CD14-positive monocyte (primary cell): ENCODE results near the gene CLDN19. TPM values are rescaled to one million over a fixed set of nuclear protein-coding genes. Genes with fewer than 3 reads are reported as not detected.
A peak's percentile ranks its signal among the peaks of the same experiment; 100 is the strongest.
"Not testable (repeated sequence)": the region's sequence is repeated elsewhere in the genome, so short reads cannot be mapped to it uniquely, and the experiment has no call there.

ENCODE experiments used
- DNase-seq, 3 donors: peaks; one replicate each; pipeline ENCODE4 v3.0.0-alpha.2; 2011 to 2022
- H2AFZ ChIP-seq: 2 replicates; pipeline ENCODE4 v1.6.0; 2012; ENCODE audit warnings: mild to moderate bottlenecking, low read depth, low read length, inconsistent platforms; ENCODE audit not compliant: insufficient read depth, poor library complexity, severe bottlenecking
- H3K27ac ChIP-seq, 2 donors: 1 replicate in 1 of 2; 2 replicates in 1 of 2; pipeline ENCODE4 v1.5.1; 2012 to 2013; ENCODE audit warnings: low read length in 2 of 2, control low read depth in 1 of 2, inconsistent platforms in 1 of 2, low read depth in 1 of 2, mild to moderate bottlenecking in 1 of 2
- H3K27me3 ChIP-seq, 2 donors: one replicate each; pipeline versions ENCODE4 v1.6.0 to v1.6.1; 2011 to 2013; ENCODE audit warnings: low read length in 2 of 2; ENCODE audit not compliant: control insufficient read depth in 2 of 2, insufficient read depth in 2 of 2
- H3K36me3 ChIP-seq, 2 donors: replicated peaks in 1 of 2; 1 replicate in 1 of 2; 2 replicates in 1 of 2; pipeline versions ENCODE4 v1.5.1 to v1.6.1; 2012 to 2013; ENCODE audit warnings: low read length in 2 of 2, control low read depth in 1 of 2, inconsistent platforms in 1 of 2, mild to moderate bottlenecking in 1 of 2; ENCODE audit not compliant: insufficient read depth in 2 of 2, control insufficient read depth in 1 of 2
- H3K4me1 ChIP-seq, 2 donors: 1 replicate in 1 of 2; 2 replicates in 1 of 2; pipeline versions ENCODE4 v1.5.1 to v1.6.1; 2012 to 2013; ENCODE audit warnings: low read length in 2 of 2, control low read depth in 1 of 2, inconsistent platforms in 1 of 2, mild to moderate bottlenecking in 1 of 2, moderate library complexity in 1 of 2; ENCODE audit not compliant: insufficient read depth in 2 of 2, control insufficient read depth in 1 of 2
- H3K4me2 ChIP-seq: replicated peaks from 2 replicates; pipeline ENCODE3; 2012; ENCODE audit warnings: low read length, moderate library complexity, mild to moderate bottlenecking; ENCODE audit not compliant: poor library complexity, severe bottlenecking; ENCODE audit errors: extremely low read depth
- H3K4me3 ChIP-seq, 3 experiments: fragments of 200-600 bp in 1 of 3; sonication (generic) in 1 of 3; replicated peaks in 1 of 3; 1 replicate in 2 of 3; 2 replicates in 1 of 3; pipeline ENCODE4 v1.5.1; 2011 to 2013; ENCODE audit warnings: low read length in 3 of 3, mild to moderate bottlenecking in 3 of 3, control low read depth in 2 of 3, low read depth in 2 of 3, inconsistent platforms in 1 of 3, moderate library complexity in 1 of 3
- H3K79me2 ChIP-seq: 2 replicates; pipeline ENCODE4 v1.6.0; 2012; ENCODE audit warnings: mild to moderate bottlenecking, control low read depth, inconsistent platforms, low read length, moderate library complexity; ENCODE audit not compliant: insufficient read depth
- H3K9ac ChIP-seq: 2 replicates; pipeline ENCODE4 v1.6.0; 2017; ENCODE audit warnings: low read length, mild to moderate bottlenecking; ENCODE audit not compliant: insufficient read depth, poor library complexity, severe bottlenecking
- H3K9me3 ChIP-seq, 2 donors: replicated peaks in 1 of 2; 1 replicate in 1 of 2; 2 replicates in 1 of 2; pipeline versions ENCODE4 v1.5.1 to v1.6.1; 2012 to 2013; ENCODE audit warnings: low read length in 2 of 2, control low read depth in 1 of 2; ENCODE audit not compliant: control insufficient read depth in 1 of 2, insufficient read depth in 1 of 2
- H4K20me1 ChIP-seq: 2 replicates; pipeline ENCODE4 v1.6.0; 2012; ENCODE audit warnings: mild to moderate bottlenecking, low read length, control low read depth, moderate library complexity; ENCODE audit not compliant: insufficient read depth
- H3K27ac Mint-ChIP-seq, 7 donors: one replicate each; pipeline ENCODE4 v1.8.0; 2020; ENCODE audit warnings: mild to moderate bottlenecking in 7 of 7, mixed read lengths in 7 of 7, moderate library complexity in 6 of 7, inconsistent platforms in 2 of 7
- H3K27me3 Mint-ChIP-seq, 3 donors: one replicate each; pipeline ENCODE4 v1.8.0; 2021 to 2022; ENCODE audit warnings: low read depth in 3 of 3, mild to moderate bottlenecking in 3 of 3, mixed read lengths in 3 of 3, moderate library complexity in 3 of 3, inconsistent platforms in 1 of 3
- H3K36me3 Mint-ChIP-seq, 2 donors: one replicate each; pipeline ENCODE4 v1.8.0; 2020; ENCODE audit warnings: mixed read lengths in 2 of 2, inconsistent platforms in 1 of 2, mild to moderate bottlenecking in 1 of 2
- H3K4me1 Mint-ChIP-seq: one replicate; pipeline ENCODE4 v1.8.0; 2020; ENCODE audit warnings: mild to moderate bottlenecking, mixed read lengths
- H3K4me3 Mint-ChIP-seq, 2 donors: one replicate each; pipeline ENCODE4 v1.8.0; 2020; ENCODE audit warnings: mild to moderate bottlenecking in 2 of 2, mixed read lengths in 2 of 2, moderate library complexity in 1 of 2
- H3K9me3 Mint-ChIP-seq, 7 donors: one replicate each; pipeline ENCODE4 v1.8.0; 2020 to 2022; ENCODE audit warnings: mixed read lengths in 7 of 7, mild to moderate bottlenecking in 6 of 7, moderate library complexity in 6 of 7, inconsistent platforms in 2 of 7
- WGBS: methylation state at CpG from one replicate; pipeline ENCODE4 v1.1.5; 2013; ENCODE audit warnings: missing lambda C conversion rate; ENCODE audit not compliant: insufficient coverage; 5-methylcytosine and 5-hydroxymethylcytosine counted together
- intact Hi-C, 2 donors: fragments of 100-400 bp; cut with micrococcal nuclease; formaldehyde crosslinking; loops; one replicate each; pipeline versions ENCODE4 v1.15.0 to v1.15.1; 2023
- polyA plus RNA-seq, 3 donors: library from polyadenylated mRNA; depleted of rRNA in 1 of 3; unstranded in 2 of 3; stranded (reverse) in 1 of 3; fragments of 300-500 nt in 2 of 3; fragments of >200 nt in 1 of 3; fragmentation: Illumina TruSeq in 2 of 3; gene quantifications; 1 replicate in 2 of 3; 2 replicates in 1 of 3; pipeline ENCODE4 v1.2.3, GENCODE V29; 2012 to 2021
- TF ChIP-seq, protein P1 (sequence below): fragments of 200-600 bp; IDR thresholded peaks from one replicate; pipeline ENCODE4 v1.8.0; 2022; ENCODE audit warnings: antibody characterized with exemption, mild to moderate bottlenecking

CLDN19 gene
- polyA plus RNA-seq, 3 donors, result not detected

DNA sequence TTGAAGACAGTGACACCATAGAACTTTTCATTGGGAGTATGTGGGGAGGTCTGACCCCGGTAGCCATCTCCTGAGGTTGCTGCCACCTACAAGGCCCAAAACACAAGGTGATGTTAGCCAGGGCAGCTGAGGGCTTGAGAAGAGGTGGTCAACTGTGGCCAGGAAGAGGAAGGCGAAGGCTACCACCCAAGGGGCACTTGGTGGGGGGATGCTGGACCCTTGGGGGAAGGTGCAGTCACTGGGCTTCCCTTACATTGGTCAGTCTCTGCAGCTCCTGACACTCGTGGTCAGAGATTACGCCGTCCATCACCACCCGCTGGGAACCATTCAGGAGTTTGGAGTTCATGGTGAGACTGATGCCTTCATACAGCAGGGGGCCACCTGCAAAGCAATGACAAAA lies 12.2 kb upstream of the CLDN19 start:
- Histone ChIP-seq H3K4me1 (peaks cover 18% of the 10 kb centered on the region in 2 donors), H2AFZ (no peak overlapping the region), H3K4me2 (no peak overlapping the region), H3K4me3 (no peak overlapping the region), H3K36me3 (peaks cover 63 to 83% of the 10 kb centered on the region in 2 donors), H3K27ac (peak overlapping the region in 1 of 2 donors; percentile 23), H3K27me3 (no peaks in the 10 kb centered on the region), H3K9me3 (no peaks in the 10 kb centered on the region), H3K79me2 (no peaks in the 10 kb centered on the region), H4K20me1 (no peaks in the 10 kb centered on the region), H3K9ac (no peak overlapping the region)
- H3K36me3 Mint-ChIP-seq, result peaks cover 65 to 87% of the 10 kb centered on the region in 2 donors
- 95% methylated on average over 6 of the region's 6 CpGs for WGBS
- no peak overlapping the region for H3K4me3 Mint-ChIP-seq
- intact Hi-C loops, result no loop called here
- H3K4me1 Mint-ChIP-seq, result peaks cover 25% of the 10 kb centered on the region
- H3K27ac Mint-ChIP-seq, result peak overlapping the region in 4 of 7 donors; percentile 8 to 47 (median 44)
- TF ChIP-seq, protein P1, sequence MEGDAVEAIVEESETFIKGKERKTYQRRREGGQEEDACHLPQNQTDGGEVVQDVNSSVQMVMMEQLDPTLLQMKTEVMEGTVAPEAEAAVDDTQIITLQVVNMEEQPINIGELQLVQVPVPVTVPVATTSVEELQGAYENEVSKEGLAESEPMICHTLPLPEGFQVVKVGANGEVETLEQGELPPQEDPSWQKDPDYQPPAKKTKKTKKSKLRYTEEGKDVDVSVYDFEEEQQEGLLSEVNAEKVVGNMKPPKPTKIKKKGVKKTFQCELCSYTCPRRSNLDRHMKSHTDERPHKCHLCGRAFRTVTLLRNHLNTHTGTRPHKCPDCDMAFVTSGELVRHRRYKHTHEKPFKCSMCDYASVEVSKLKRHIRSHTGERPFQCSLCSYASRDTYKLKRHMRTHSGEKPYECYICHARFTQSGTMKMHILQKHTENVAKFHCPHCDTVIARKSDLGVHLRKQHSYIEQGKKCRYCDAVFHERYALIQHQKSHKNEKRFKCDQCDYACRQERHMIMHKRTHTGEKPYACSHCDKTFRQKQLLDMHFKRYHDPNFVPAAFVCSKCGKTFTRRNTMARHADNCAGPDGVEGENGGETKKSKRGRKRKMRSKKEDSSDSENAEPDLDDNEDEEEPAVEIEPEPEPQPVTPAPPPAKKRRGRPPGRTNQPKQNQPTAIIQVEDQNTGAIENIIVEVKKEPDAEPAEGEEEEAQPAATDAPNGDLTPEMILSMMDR, result no peak
- H3K27me3 Mint-ChIP-seq, result peaks cover 0 to 2% (median 0%) of the 10 kb centered on the region in 3 donors
- no peak for DNase-seq
- peaks cover 0 to 6% (median 2%) of the 10 kb centered on the region in 7 donors for H3K9me3 Mint-ChIP-seq

- H3K9me3 Mint-ChIP-seq, H3K79me2 ChIP-seq, DNase-seq, H3K4me2 ChIP-seq, H3K4me3 Mint-ChIP-seq, H3K27me3 ChIP-seq, H4K20me1 ChIP-seq, intact Hi-C loops, H3K9ac ChIP-seq, H3K27me3 Mint-ChIP-seq, H2AFZ ChIP-seq, H3K4me3 ChIP-seq, H3K9me3 ChIP-seq: not testable (repeated sequence)
- Histone ChIP-seq H3K27ac (peak overlapping the region in 1 of 2 donors; percentile 23), H3K36me3 (peaks cover 64 to 84% of the 10 kb centered on the region in 2 donors), H3K4me1 (peaks cover 18% of the 10 kb centered on the region in 2 donors)
- peaks cover 64 to 87% of the 10 kb centered on the region in 2 donors for H3K36me3 Mint-ChIP-seq
- H3K4me1 Mint-ChIP-seq, result peaks cover 28% of the 10 kb centered on the region
- WGBS, result 97% methylated on average over 7 of the region's 8 CpGs
- H3K27ac Mint-ChIP-seq, result peak overlapping the region in 2 of 7 donors; percentile 18 to 76
These were observed 11.6 kb upstream of the CLDN19 start for GRCh38 chr1:42751511-42752070.
